Body of pancreas (tissue), 4 donors: Measurements from ENCODE around the gene THRA.

ENCODE experiments used
- POLR2A ChIP-seq, 3 donors: fragments of 450-650 bp; IDR thresholded peaks; one replicate each; pipeline ENCODE4 v1.6.1; 2016; ENCODE audit warnings: antibody characterized with exemption in 3 of 3, mild to moderate bottlenecking in 2 of 3
- TF ChIP-seq, protein P1 (sequence below), 7 experiments: fragments of 450-650 bp in 4 of 7; fragments of 200-600 bp in 3 of 7; sonication (generic) in 3 of 7; IDR thresholded peaks; one replicate each; pipeline ENCODE4 v1.5.1; 2016 to 2019; ENCODE audit warnings: antibody characterized with exemption in 7 of 7

DNA sequence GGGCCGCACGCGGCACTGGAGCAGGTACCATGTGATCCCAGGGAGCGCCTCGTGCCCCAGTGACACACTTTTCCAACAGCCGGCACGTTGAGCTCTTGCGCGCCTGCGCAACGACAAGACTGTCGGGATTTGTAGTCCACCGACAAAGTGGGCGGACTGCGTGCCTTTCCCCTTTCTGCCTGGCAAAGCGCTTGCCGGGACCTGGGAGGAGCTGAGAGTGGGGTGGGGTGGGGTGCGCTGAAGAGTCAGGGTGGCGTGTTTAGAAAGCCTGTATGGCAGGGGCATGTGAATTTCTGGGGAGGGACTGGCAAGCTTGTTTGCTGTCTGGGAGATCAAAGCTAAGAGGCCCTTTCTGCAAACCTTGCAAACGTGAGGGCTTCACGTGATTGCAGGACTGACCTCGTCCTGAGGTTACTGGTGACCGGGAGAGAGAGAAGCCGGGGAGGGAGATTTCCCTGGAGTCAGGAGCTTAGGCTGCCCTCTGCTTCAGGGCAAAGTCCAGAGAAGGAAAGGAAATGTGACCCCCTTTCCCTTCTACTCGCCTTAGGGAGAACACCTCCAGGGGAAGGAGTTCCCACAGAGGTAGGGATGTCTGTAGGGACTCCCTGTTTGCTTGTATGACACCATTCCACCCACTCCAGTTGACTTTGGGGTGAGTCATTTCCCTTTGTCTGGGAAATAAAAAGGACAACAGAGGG is 38.1 kb downstream of the THRA start:
- TF ChIP-seq, protein P1, sequence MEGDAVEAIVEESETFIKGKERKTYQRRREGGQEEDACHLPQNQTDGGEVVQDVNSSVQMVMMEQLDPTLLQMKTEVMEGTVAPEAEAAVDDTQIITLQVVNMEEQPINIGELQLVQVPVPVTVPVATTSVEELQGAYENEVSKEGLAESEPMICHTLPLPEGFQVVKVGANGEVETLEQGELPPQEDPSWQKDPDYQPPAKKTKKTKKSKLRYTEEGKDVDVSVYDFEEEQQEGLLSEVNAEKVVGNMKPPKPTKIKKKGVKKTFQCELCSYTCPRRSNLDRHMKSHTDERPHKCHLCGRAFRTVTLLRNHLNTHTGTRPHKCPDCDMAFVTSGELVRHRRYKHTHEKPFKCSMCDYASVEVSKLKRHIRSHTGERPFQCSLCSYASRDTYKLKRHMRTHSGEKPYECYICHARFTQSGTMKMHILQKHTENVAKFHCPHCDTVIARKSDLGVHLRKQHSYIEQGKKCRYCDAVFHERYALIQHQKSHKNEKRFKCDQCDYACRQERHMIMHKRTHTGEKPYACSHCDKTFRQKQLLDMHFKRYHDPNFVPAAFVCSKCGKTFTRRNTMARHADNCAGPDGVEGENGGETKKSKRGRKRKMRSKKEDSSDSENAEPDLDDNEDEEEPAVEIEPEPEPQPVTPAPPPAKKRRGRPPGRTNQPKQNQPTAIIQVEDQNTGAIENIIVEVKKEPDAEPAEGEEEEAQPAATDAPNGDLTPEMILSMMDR (IDR thresholded peaks at IDR 0.05) = peak in 1 of 7 experiments; percentile 6
- TF ChIP-seq POLR2A (IDR thresholded peaks at IDR 0.05) = no peak
